Measurements from ENCODE around the gene TRAF1. TPM values are rescaled to one million over a fixed set of nuclear protein-coding genes. Genes with fewer than 3 reads are reported as not detected.

The TRAF1 gene
- total RNA-seq, 1 experiment from 2014 or later = 1.4 TPM

DNA sequence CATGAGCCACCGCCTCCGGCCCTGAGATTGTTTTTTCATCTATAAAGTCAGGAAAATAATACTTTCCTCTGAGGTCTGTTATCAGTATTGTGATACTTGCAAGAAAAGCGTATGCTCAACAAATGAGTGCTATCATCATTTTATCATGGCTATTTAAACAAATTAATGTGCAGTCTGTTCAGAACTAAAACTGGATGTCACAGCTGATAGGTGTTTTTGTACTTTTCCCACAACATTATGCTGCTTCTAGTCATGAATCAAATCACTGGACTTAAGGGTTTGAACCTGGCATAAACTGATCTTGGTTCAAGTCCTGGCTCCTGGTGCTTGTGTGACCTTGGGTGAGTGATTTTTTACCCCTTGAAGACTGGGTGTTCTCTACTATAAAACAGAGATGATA lies 28.2 kb downstream of the TRAF1 start:
- Histone ChIP-seq H3K18ac (ENCODE audit: insufficient read length, low read depth, low read length) (no peak overlapping the region), H3K79me2 (ENCODE audit: insufficient read depth, low read length) (no peaks in the 10 kb centered on the region), H3K56ac (ENCODE audit: insufficient read length, low read depth, low read length) (no peak overlapping the region), H3K23me2 (ENCODE audit: insufficient read length, low read depth, low read length, poor library complexity, severe bottlenecking) (no peaks in the 10 kb centered on the region), H3K4me1 (ENCODE audit: insufficient read depth, low read length) (no peaks in the 10 kb centered on the region), H3K14ac (ENCODE audit: insufficient read depth, low read length) (no peak overlapping the region), H2BK15ac (ENCODE audit: low read depth, low read length) (no peak overlapping the region), H2BK120ac (ENCODE audit: low read depth, low read length, poor library complexity, severe bottlenecking) (no peak overlapping the region), H3K79me1 (ENCODE audit: insufficient read depth, low read depth, low read length, poor library complexity, severe bottlenecking) (no peaks in the 10 kb centered on the region), H3K27me3 (ENCODE audit: insufficient read depth, low read length) (no peaks in the 10 kb centered on the region), H3K27ac (ENCODE audit: insufficient read length, low read depth, low read length) (no peak overlapping the region), H2BK5ac (ENCODE audit: insufficient read length, low read length) (no peak overlapping the region), H3T11ph (ENCODE audit: low read length) (no peak overlapping the region), H3K9me3 (ENCODE audit: control insufficient read depth, low read depth, low read length) (no peaks in the 10 kb centered on the region), H4K20me1 (ENCODE audit: control insufficient read depth, insufficient read depth, insufficient read length) (no peaks in the 10 kb centered on the region), H3K9ac (ENCODE audit: extremely low read depth, insufficient read length, low read length) (no peak overlapping the region), H3K23ac (ENCODE audit: insufficient read length, low read depth, low read length) (no peak overlapping the region), H4K91ac (ENCODE audit: insufficient read length, low read depth, low read length) (no peak overlapping the region), H4K5ac (ENCODE audit: insufficient read length, low read depth, low read length) (no peak overlapping the region), H3K4ac (ENCODE audit: low read depth, low read length) (no peak overlapping the region), H2BK20ac (ENCODE audit: low read depth, low read length, poor library complexity, severe bottlenecking) (no peak overlapping the region), H2AK5ac (ENCODE audit: insufficient read length, low read length) (no peak overlapping the region), H3K4me2 (ENCODE audit: insufficient read depth, insufficient read length, low read length) (no peak overlapping the region), H2BK12ac (ENCODE audit: insufficient read length, low read depth, low read length) (no peak overlapping the region), H2AFZ (ENCODE audit: low read length) (no peak overlapping the region), H4K8ac (replicated peaks; ENCODE audit: insufficient read length, low read depth, low read length) (no peak overlapping the region)
- H3K36me3 Mint-ChIP-seq (ENCODE audit: insufficient read depth in 1 of 3, low read depth in 3 of 3) = no peaks in the 10 kb centered on the region
- H3K9me3 Mint-ChIP-seq = no peaks in the 10 kb centered on the region
- no peak overlapping the region for H3K27ac Mint-ChIP-seq
- peaks cover 11% of the 10 kb centered on the region for H3K27me3 Mint-ChIP-seq (ENCODE audit: low read depth)
- H3K4me3 Mint-ChIP-seq = no peak overlapping the region
- no peak for DNase-seq
- TF ChIP-seq, protein P1, sequence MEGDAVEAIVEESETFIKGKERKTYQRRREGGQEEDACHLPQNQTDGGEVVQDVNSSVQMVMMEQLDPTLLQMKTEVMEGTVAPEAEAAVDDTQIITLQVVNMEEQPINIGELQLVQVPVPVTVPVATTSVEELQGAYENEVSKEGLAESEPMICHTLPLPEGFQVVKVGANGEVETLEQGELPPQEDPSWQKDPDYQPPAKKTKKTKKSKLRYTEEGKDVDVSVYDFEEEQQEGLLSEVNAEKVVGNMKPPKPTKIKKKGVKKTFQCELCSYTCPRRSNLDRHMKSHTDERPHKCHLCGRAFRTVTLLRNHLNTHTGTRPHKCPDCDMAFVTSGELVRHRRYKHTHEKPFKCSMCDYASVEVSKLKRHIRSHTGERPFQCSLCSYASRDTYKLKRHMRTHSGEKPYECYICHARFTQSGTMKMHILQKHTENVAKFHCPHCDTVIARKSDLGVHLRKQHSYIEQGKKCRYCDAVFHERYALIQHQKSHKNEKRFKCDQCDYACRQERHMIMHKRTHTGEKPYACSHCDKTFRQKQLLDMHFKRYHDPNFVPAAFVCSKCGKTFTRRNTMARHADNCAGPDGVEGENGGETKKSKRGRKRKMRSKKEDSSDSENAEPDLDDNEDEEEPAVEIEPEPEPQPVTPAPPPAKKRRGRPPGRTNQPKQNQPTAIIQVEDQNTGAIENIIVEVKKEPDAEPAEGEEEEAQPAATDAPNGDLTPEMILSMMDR (conservative IDR thresholded peaks at IDR 0.05) = no peak
- H3K4me1 Mint-ChIP-seq = peaks cover 0 to 9% of the 10 kb centered on the region in 2 experiments; a peak in 3 of 4 replicates
- no CpG with 5 or more reads among the region's 3 CpGs for WGBS (ENCODE audit: extremely low coverage, insufficient read length, low lambda C conversion rate)
